GM18909 (cell line): Measurements from ENCODE around the gene APOOL.
"Not testable (repeated sequence)": the region's sequence is repeated elsewhere in the genome, so short reads cannot be mapped to it uniquely, and the experiment has no call there.

Source experiments
- ATAC-seq: cut with Tn5 transposase; IDR thresholded peaks from one replicate; pipeline ENCODE4 v1.9.1; 2021; ENCODE audit warnings: mild to moderate bottlenecking; ENCODE audit not compliant: unreplicated experiment, poor library complexity

APOOL gene

DNA sequence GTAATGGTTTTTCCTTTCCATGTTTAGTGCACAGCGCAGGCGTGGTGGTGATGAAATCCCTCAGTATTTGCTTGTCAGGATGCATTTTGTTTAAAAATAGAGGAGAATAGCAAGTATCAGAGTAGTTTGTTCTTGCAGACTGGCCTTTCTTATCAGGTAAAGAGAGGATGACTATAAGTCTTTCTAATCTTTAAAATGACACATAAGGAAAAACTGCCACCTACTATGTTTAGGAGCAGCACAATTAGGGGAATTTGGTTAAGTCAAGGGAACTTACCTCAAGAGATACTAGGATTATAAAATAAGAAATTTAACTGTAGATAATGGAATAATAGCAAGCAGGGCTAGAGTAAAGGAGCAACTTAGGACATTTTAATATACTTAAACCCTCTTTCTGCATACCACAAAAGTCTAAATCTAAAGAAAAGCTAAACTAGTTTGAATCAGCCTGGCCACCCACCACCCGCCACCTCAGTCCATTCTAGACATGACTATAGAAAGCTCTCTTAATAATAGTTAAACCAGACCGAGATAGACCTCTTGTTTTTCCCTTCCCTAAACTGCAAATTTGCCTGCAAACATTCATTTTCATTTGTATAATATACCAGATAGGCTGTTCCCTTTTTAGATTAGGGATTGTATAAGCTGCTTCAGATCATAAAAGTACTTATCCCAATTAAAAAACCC is 62.0 kb downstream of the APOOL start:
- ATAC-seq = peak; percentile 72

DNA sequence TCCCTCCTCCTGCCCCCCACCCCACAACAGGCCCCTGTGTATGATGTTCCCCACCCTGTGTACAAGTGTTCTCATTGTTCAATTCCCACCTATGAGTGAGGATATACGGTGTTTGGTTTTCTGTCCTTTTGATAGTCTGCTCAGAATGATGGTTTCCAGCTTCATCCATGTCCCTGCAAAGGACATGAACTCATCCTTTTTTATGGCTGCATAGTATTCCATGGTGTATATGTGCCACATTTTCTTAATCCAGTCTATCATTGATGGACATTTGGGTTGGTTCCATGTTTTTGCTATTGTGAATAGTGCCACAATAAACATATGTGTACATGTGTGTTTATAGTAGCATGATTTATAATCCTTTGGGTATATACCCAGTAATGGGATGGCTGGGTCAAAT is 73.6 kb downstream of the APOOL start:
- not testable (repeated sequence) for ATAC-seq

DNA sequence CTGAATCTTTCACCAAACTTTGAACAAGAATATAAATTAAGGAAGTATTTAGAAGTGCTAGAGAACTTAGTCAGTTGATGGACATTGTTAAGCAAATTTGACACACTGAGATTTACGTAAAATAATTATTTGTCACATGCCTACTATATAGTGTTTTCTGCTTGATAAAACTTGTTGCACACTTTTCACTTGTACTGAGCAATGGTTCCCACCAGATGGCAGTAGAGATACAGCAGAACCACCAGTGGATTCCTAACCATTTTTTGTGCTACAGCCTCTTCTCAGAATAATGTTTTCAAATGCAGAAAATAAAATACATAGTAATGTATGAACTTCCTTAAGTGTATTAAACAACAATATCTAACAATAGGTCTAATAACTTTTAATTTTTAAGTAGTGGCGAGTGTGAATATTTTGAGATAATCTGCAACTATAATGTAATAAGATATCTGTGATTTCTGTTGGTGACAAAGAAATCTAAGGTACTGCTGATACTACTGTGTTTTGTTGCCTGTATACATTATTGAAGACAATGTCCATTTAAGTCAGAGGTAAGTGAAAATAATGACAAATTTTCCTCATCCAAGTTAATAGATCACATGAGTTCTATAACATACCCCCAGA is 81.2 kb downstream of the APOOL start:
- peak; percentile 89 for ATAC-seq

DNA sequence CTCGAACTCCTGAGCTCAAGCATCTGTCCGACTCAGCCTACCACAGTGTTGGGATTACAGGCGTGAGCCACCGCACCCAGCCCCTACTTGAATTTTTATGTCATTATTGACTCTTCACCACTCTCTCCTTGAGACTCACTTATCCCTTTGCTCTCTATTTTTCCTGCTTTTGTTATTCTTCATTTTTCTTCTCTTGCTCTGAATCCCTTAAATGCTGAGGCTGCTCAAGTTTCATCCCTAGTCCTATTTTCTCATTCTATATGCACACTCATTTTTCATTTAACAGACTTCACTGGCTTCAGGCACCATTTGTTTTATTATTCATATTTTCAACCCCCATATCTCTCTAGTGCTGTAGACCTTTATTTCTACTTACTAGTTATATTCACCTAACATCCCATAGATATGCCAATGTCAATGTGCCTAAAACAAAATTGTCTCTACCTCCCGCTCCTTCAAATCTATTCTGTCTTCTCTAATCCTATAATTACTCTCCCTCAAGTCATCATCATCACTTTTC is 85.7 kb downstream of the APOOL start:
- ATAC-seq = no peak

DNA sequence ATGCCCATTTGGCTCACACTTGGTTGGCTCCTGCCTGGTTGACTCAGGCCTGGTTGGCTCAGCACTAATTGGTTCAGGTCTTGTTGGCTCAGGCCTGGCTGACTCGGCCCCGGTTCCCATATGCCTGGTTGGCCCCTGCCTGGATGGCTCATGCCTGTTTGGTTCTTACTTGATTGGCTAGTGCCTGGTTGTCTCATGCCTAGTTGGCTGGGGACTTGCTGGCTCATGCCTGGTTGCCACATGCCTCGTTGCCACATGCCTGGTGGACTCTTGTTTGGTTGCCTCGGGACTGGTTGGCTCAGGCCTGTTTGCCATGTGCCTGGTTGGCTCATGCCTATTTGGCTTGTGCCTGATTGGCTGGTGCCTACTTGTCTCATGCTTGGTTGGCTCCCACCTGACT is 103.7 kb downstream of the APOOL start:
- no peak for ATAC-seq

DNA sequence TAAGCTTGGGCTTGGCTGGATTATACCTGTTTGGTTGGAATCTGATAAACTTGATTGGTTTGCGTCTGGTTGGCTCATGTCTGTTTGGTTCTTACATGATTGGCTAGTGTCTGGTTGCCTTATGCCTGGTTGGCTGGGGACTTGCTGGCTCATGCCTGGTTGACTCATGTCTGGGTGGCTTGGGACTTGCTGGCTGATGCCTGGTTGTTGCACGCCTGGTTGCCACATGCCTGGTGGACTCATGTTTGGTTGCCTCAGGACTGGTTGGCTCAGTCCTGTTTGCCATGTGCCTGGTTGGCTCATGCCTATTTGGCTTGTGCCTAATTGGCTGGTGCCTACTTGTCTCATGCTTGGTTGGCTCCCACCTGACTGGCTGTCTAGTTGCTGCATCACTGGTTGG is 104.5 kb downstream of the APOOL start:
- ATAC-seq = no peak

DNA sequence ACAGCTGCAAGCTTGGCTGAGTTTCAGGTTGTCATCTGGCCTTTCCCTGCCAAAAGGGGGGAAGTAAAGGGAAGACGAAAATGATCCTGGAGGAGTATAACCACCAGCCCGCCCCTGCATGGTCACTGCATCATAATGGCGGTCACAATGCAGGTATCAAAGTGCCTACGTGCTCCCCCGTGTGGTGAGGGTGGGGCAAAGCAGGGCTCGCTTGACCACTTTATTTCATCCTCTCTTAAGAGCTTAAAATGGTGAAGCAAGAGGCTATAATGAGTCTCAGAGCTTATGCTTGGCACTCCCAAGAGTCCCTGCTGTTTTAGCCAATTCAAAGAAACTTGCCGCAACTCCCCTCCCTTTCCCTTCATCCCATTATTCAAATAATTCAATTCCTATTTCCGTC is 105.6 kb downstream of the APOOL start:
- ATAC-seq = peak; percentile 73

DNA sequence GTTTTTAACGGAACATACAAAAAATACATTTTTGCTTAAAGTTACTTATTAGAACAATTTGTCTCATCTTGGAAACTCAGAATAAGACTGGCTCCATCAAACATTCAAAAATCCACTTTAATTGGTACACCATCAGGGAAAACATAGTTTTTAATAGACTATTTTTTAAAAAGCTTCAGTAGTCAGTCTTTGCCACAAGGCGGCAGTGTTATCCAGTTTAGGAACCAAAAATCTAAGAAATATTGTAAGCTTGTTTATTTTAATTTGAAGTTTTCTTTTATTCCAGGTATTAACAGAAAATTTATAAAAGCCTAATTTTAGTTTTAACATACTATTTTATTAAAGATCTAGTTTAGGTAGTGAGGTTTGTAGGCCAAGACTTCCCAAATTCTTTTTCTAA is 107.7 kb downstream of the APOOL start:
- peak; percentile 39 for ATAC-seq

DNA sequence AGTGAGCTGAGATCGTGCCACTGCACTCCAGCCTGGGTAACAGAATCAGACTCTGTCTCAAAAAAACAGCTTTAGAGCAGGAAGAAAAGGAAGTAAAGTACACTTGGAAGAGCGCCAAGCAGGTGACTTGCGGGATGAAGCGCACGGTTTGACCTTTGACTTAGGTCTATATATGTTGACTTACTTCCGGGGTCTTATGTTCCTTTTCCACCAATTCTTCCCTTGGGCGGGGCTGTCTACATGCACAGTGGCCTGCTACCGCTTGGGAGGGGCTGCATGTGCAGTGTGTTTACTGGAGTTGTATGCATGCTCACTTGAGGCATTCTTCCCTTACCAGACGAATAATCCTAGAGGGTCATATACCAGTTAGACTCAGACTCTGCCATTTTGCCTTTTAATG is 108.6 kb downstream of the APOOL start:
- ATAC-seq = no peak

DNA sequence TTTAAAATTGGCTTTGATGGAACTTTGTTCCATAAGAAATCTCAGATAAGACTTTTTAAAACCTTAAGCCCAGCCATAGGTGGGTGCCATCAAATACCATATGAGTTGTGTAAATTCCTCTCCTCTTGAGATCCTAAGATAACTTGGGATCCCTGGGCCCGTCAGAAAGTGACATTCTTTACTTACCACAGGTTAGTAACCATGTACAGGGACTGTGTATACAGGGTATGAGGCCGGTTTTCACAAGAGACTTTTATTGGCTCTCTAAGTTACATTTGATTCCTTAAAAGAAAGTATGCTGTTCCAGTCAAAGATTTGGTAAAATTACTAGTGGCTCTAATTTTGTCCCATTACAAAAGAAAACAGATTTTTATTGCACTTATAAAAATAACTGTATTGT is 110.1 kb downstream of the APOOL start:
- ATAC-seq = no peak

DNA sequence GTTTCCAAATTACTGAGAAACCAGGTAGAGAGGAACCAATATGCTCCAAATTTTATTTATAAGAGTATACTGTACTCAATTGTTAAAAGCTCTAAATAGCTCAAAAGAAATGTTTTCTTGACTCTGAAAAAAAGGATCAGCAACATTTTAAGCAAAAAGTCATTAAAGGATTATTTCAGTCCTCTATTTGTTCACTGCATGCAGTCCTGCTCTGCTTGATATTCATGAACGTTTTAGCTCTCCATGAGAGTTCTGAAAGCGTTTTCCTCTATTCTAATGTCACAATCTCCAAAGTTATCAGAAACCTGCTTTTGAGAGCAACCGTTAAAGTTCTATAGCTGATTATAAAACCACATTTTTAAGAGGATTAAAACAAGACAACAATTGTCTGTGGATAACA is 110.5 kb downstream of the APOOL start:
- no peak for ATAC-seq

DNA sequence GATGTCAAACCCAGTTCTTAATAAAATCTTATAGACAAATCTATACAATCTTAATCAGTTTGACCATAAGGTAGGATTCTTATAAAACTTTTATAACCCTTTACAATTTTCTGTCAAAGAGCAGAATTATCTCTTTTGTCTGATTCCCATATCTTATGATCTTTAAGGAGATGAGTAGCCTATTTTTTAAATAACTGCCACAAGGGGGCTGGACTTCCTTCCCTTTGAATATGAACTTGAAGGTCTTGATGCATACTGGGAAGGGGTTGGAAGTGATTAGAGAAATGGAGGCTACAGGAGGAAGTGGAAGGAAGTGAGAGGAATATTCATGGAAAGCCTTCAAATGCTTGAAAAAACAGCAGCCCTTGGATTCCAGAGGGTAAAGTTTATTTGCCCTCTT is 111.1 kb downstream of the APOOL start:
- ATAC-seq = no peak

DNA sequence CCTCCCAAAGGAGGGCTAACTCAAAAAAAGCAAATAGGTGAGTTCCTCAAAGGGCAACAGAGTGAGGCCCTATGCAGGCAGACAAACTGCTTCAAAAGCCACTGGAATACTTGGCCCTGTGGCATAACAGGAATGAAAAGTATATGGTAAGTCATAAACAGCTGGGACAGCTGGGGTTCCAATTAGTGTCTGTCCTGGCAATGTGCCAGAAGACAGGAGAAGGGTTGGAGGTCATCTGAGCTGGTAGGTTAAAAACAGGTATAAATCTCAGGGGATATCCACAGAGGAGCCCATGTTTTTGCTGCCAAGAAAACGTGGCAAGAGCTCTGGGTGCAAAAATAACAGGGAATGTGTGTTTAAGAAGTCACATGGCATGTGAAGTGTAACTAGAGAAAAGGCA is 111.6 kb downstream of the APOOL start:
- ATAC-seq = no peak

DNA sequence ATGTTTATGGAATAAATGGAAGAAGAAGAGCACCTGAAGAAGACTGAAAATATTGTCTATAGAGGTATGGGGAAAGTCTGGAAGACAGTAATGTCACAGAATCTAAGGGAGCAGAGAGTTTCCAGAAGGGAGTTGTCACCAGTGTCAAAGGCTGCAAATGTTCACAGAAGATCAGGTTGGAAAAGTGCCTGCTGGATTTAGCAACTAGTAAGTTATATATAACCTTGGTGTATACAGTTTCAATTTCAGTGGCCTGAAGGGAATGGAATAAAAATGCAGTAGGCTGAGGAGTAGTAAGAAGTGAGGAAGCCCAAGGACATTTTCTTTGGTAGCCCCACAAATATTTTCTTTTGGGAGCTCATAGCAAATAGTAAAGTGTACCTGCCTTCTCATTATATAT is 132.7 kb downstream of the APOOL start:
- ATAC-seq = no peak

DNA sequence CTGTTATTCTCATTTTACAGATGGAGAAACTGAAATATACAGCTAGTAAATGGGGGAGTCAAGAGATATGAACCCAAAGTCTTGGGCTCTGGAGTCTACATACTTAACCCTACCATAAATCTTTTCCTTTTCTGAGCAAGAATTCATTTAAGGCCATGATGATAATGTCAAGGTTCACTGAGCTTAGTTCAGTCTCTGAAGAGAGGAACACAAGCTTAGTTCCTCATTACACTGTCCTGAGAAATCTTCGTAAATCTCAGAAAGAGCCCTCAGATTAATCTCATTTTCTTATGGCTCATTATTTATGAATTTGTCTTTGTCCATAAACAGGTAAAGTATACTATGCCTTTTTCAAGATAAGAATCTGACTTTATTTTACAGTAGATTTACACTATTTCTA is 135.7 kb downstream of the APOOL start:
- no peak for ATAC-seq

DNA sequence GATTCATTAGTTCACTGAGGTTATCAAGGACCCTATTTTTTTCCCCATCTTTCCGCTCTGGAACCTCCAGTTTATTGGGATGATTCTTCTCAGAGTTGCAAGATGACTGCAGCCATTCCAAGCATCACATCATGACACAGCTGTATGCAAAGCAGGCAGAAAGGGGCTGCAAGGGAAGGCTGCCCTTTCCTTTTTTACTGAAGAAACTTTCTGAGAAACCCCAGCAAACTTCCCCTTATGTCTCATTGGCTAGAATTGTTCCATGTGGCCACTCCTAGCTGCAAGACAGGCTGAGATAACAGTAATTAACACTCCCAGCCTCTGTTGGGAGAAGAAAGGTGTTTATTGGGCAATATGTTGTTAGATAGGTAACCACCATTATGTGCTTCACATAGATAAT is 137.3 kb downstream of the APOOL start:
- peak; percentile 47 for ATAC-seq
